ENCODE measurements around the gene BLCAP.
"Not testable (repeated sequence)": the region's sequence is repeated elsewhere in the genome, so short reads cannot be mapped to it uniquely, and the experiment has no call there.

BLCAP gene, protein sequence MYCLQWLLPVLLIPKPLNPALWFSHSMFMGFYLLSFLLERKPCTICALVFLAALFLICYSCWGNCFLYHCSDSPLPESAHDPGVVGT

DNA sequence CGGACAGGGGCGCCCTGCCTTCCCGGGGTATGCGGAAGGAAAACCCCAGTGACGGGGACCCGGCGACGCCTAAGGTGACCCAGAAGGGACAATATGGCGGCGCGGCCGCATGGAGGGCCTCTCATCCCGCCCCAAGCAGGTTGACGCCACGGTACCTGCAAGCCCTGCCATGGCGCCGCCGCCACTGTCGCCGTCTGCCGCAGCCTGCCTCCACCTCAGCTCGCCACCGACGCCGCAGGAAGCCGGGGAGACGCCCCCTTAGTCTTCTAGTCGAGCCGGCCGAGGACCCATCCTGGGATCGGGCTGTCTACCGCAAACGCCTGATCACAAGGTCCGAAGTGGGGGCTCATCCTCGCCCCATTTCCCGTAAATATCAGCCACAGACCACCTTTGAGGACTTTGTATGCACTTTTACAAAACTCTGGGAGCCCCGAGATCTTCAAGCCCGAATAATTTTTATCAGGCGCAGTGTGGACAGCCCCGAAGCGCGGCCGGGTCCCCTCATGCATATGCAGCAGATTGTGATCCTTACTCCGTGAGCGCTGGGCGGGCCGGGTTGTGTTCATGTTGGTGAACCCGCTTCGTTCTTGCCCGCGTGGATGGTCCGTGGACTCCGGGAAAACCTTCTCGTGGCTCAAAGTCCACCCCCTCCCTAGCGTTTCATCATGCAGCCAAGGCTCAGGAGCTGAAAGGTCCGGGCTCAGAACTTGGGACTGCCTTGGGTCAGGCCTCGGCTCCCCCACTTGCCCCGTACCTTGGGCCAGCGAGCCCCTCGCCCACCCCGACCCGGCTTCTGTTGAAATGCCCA lies at the start of gene BLCAP:
Gene BLCAP (minus strand): TSS at position 239 of the 808 bp plus-strand sequence. CDS start 8,702 bp downstream, outside the sequence.
- DNase-seq: peak; percentile 51

DNA sequence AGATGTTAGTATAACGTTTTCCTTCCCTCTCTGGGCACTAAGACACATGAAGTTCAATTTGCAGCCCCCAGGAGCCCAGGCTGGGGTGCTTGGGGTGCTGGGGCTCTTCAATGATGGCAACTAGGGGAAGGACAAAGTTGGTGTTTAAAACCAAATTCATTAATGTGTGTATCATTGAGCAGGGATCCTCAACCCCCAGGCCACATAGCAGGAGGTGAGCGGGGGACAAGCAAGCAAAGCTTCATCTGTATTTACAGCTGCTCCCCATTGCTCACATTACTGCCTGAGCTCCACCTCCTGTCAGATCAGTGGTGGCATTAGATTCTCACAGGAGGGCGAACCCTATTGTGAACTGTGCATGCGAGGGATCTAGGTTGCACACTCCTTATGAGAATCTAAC lies 49.8 kb upstream of the BLCAP start:
- DNase-seq: not testable (repeated sequence)

DNA sequence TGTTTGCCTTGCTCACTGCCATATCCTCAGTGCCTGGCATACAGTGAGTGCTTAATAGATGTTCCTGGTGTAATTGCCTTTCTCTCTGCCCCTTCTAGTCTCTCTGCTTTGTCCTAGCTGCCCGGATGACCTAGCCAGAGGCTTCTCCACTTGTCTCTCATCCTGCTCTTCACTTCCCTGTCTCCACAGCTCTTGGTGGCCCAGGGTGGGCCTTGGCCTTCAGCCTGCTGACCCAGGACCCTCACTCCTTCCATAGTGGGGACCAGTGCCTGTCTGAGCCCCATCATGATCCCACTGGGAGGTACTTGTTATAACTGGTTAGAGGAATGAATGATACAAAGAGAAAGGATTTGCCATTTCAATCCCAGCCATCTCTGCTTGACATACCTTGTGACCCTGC lies 49.2 kb upstream of the BLCAP start:
- DNase-seq: no peak

DNA sequence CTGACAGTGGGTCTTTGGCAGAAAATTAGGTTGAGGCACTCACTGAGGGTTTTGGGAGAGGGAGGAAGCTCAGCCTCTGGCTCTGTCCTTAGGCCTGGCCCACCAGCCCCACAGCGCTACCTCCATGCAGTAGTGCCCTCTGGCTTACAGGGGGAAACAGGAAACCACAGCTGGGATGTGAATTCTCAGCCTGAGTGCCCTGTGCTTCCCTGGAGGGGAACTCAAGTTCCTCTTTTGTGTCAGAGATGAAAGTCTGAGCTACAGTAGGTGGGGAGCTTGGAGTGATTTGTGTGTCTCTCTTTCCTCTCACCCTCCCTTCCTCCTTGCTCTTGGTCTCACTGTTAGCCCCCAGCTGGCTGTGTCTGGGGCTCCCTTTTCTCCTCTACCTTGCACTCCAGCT lies 48.2 kb upstream of the BLCAP start:
- DNase-seq: no peak

- no peak for DNase-seq
These were observed 46.7 kb upstream of the BLCAP start for GRCh38 chr20:37574199-37574890.

- no peak for DNase-seq
These were observed 46.0 kb upstream of the BLCAP start for GRCh38 chr20:37573626-37574198.

GRCh38 chr20:37571033-37571432 lies 43.4 kb upstream of the BLCAP start:
- no peak for DNase-seq

DNA sequence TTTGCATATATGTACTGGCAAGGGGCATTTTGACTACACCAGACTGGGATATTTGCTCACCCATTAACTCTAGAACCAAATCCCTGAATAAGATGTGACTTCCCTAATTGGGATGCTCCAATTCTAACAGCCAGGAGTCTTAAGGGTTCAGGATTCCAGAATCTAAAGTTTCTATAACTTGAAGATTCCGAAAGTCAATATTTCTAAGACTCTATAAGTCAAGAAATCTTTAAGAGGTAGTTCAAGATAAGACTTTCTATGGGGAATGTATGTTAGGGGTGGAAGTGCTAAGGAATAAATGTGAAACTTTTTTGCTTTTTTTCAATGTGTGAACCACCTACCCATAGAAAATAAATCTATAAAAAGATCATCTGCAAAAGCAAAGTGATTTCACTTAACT lies 42.7 kb upstream of the BLCAP start:
- DNase-seq: no peak

GRCh38 chr20:37567671-37568588 lies 40.3 kb upstream of the BLCAP start:
- DNase-seq: no peak

- no peak for DNase-seq
These were observed 39.6 kb upstream of the BLCAP start for GRCh38 chr20:37567331-37567665.

GRCh38 chr20:37566590-37567330 lies 39.1 kb upstream of the BLCAP start:
- no peak for DNase-seq

DNA sequence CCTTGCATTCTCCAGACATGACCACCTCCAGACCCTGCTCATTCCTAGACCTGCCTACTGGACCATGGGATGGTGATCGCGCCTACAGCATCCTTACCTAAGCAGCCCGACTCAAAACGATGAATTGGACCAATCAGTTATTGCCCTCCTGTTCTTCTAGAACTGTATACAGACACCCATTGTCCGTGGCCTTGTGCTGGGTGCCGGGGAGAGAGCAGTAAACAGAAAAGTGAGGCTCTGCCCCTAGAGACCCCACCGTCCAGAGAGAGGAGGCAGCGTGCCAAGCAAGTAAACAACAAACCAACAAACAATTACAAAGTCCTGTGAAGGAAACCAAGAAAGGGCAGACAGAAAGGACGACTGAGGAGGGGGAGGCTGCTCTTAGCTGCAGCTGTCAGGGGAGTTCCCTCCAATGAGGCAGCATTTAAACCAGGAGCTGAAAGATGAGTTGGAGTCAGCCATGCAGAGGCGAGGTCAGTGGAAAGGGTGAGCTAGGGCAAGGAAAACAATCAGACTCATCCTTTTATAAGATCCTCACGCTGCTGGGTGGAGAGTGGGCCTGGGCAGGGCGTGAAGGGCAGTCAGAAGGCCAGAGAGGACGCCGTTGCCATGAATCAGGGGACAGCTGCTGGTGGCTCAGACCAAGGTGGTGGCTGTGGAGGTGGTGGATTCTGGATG lies 37.6 kb upstream of the BLCAP start:
- no peak for DNase-seq

DNA sequence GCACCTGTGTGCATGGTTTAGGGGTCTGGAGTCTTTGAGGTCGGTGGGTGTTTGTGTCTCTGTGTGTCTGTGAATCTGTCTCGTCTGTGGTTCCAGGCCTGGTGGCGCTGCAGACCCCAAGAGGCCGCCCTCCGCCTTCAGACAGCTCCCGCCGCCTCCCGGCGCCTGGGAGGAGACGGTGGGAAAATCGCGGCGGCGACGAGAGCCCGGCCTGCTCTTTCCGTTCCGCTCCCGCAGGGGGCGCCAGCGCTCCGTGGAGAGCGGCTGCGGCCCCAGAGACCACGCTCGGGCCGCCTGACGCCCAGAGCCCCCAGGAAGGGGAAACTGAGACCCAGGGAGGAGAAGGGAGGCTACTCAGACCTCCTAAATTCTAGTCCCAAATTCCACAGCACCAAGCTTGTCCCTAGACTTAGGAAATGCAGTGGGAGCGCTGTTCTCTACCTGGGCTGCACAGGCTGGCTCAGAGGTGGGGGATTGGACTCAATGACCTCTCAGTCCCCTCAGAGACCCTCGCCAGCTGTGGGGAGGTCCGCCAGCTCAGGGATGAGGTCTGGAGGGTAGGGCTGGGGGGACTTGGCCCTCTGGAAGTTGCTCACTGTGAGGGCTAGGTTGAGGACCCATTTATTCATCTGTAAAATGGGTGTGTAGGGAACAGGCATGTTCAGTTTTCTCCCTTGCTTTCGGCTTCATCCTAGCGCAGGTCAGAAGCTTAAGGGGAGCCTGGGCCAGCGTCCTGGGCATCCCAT lies 36.9 kb upstream of the BLCAP start:
- DNase-seq: no peak

- DNase-seq: no peak
These were observed 36.3 kb upstream of the BLCAP start for GRCh38 chr20:37564016-37564387.

GRCh38 chr20:37562695-37563480 lies 35.2 kb upstream of the BLCAP start:
- DNase-seq: no peak

DNA sequence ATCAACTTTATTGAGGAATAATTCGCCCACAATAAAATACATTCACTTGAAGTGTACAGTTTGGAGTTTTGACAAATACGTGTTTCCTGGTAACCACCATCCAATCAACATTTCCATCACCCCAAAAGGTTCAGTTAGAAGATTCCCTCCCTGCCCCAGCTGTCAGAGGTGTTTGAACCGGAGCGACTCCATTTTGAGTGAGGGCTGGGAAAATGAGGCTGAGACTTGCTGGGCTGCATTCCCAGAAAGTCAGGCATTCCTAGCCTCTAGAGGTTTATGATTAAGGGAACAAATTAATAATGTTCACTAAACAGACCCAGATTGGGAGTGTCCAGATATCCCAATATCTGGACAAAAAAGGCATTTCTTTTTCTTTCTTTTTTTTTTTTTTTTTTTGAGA lies 33.0 kb upstream of the BLCAP start:
- DNase-seq: no peak

- no peak for DNase-seq
These were observed 31.8 kb upstream of the BLCAP start for GRCh38 chr20:37559312-37560027.

GRCh38 chr20:37558779-37559178 lies 31.1 kb upstream of the BLCAP start:
- no peak for DNase-seq

DNA sequence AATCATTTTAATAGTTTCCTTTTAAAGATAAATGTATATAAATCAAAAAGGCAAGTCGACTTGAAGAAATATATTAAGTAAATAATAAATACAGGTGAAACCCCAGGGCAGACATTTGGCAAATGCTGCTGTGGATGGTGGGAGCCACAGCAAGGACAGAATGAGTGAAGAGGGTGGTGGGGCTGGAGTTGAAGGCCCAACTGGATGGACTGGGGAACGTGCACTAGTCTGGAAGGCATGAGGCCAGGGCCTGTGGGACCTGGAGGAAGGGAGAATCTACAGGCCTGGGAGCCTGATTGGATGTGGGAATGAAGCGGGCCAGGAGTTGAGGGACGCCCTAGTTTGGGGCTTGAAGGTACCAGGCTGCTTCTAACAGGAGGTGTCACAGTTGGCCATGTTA lies 30.6 kb upstream of the BLCAP start:
- DNase-seq: no peak
